ENCODE data around the gene ATP2A2. TPM values are rescaled to one million over a fixed set of nuclear protein-coding genes. Genes with fewer than 3 reads are reported as not detected.

The ATP2A2 gene
- polyA plus RNA-seq, 1 experiment: 139 TPM

DNA sequence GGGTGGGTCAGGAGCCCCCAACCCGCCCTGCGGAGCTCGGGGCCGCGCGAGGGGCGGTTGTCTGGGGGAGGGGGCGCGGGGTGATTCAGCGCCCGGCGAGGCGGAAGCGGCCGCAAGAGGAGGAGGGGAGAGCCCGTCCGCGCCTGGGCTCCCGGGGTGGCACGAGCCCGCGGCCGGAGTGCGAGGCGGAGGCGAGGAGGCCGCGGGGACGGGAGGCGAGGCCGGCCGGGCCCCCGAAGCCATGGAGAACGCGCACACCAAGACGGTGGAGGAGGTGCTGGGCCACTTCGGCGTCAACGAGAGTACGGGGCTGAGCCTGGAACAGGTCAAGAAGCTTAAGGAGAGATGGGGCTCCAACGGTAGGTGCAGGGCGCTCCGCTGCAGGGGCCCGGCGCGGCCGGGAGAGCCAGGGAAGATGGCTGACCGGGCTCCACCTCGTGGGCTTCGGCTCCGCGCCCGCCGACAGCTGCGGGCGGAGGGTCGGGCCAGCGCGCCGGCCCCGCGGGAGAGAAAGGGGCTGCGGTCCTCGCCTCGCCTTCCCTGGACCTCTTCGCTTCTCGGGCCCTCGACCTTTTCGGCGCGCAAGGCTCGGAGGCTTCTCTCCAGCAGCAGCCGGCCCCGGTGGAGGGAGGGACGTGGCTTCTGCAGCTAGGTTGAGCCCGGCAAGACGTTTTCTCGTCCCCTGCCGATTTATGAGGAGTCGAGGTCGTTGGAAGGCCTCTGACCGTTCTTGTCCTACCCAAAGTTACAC is 677 bp downstream of the ATP2A2 start:
- DNase-seq (ENCODE audit: low read depth, low spot score): no peak
- Histone ChIP-seq H3K4me3 (ENCODE audit: low read depth, low read length) (peak overlapping the region; percentile 90), H3K9me3 (ENCODE audit: control insufficient read depth, insufficient read depth, low read length) (no peaks in the 10 kb centered on the region), H3K27me3 (ENCODE audit: control insufficient read depth, insufficient read depth, low read length) (no peaks in the 10 kb centered on the region), H3K27ac (ENCODE audit: low read depth, low read length) (peak overlapping the region; percentile 69)
- POLR2A ChIA-PET: interaction anchor here (0.6 to 4.6 kb wide), 11 partner anchors 11 to 146 kb away, joined by 3 to 40 read pairs (median 3); no protein-coding TSS in a partner anchor
- CTCF ChIA-PET: interaction anchor here (1.1 to 1.8 kb wide), 2 partner anchors 58 to 150 kb away, joined by 4 to 6 read pairs; no protein-coding TSS in a partner anchor
- no peak for TF ChIP-seq CTCF (IDR thresholded peaks at IDR 0.05; ENCODE audit: low read depth, low read length)

DNA sequence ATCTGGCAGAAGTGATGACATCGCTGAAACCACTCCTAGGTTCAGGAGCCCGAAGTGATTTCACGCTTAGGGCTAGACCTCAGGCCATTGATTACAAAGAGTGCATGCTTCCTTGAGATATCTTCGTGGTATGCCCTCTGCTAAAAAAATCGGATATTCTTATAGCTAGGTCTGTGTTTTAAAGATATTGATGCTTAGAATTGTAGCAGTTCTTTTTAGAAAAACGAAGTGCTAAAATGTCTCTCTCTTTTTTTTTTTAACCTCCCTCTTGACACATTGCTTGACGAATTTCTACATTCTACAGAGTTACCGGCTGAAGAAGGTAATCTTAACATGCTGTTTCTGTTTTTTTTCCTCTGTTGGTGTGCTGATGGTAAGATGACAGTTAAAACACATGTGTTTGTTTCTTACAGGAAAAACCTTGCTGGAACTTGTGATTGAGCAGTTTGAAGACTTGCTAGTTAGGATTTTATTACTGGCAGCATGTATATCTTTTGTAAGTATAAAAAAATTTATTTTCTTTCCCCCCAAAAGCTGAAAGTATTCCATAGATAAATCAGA is 1.3 kb downstream of the ATP2A2 start:
- no peaks in the 10 kb centered on the region for H3K27me3 ChIP-seq (ENCODE audit: control insufficient read depth, insufficient read depth, low read length)
- peak overlapping the region; percentile 90 for H3K4me3 ChIP-seq (ENCODE audit: low read depth, low read length)
- H3K9me3 ChIP-seq (ENCODE audit: control insufficient read depth, insufficient read depth, low read length): no peaks in the 10 kb centered on the region
- CTCF ChIA-PET: interaction anchor here (0.6 to 1.1 kb wide), 2 partner anchors 149 to 228 kb away, joined by 3 to 4 read pairs; no protein-coding TSS in a partner anchor
- POLR2A ChIA-PET: interaction anchor here (0.6 to 4.6 kb wide), 9 partner anchors 12 to 147 kb away, joined by 3 to 40 read pairs (median 3); no protein-coding TSS in a partner anchor
- peak overlapping the region; percentile 32 for H3K27ac ChIP-seq (ENCODE audit: low read depth, low read length)
- TF ChIP-seq CTCF (IDR thresholded peaks at IDR 0.05; ENCODE audit: low read depth, low read length): no peak
- DNase-seq (ENCODE audit: low read depth, low spot score): no peak

- no peak for DNase-seq (ENCODE audit: low read depth, low spot score)
- no peak overlapping the region for H3K27ac ChIP-seq (ENCODE audit: low read depth, low read length)
Measured at GRCh38 chr12:110282956-110283817, 2.1 kb downstream of the ATP2A2 start.

GRCh38 chr12:110284597-110284996 is 3.5 kb downstream of the ATP2A2 start:
- CTCF ChIA-PET: interaction anchor here (1.5 kb wide), 1 partner anchor 60 kb away, joined by 5 read pairs; no protein-coding TSS in a partner anchor

More at GRCh38 chr12:110282956-110283817, 2.1 kb downstream of the ATP2A2 start:
- TF ChIP-seq CTCF (IDR thresholded peaks at IDR 0.05; ENCODE audit: low read depth, low read length): no peak
- ChIA-PET CTCF (interaction anchor here (0.6 kb wide), 1 partner anchor 228 kb away, joined by 3 read pairs; no protein-coding TSS in a partner anchor), POLR2A (interaction anchor here (0.6 to 4.6 kb wide), 3 partner anchors 13 to 98 kb away, joined by 3 to 40 read pairs (median 6); no protein-coding TSS in a partner anchor)
- no peaks in the 10 kb centered on the region for H3K9me3 ChIP-seq (ENCODE audit: control insufficient read depth, insufficient read depth, low read length)
- H3K27me3 ChIP-seq (ENCODE audit: control insufficient read depth, insufficient read depth, low read length): no peaks in the 10 kb centered on the region
- H3K4me3 ChIP-seq (ENCODE audit: low read depth, low read length): peak overlapping the region; percentile 90

More at GRCh38 chr12:110284597-110284996, 3.5 kb downstream of the ATP2A2 start:
- peak overlapping the region; percentile 90 for H3K4me3 ChIP-seq (ENCODE audit: low read depth, low read length)
- no peak for DNase-seq (ENCODE audit: low read depth, low spot score)
- no peak overlapping the region for H3K27ac ChIP-seq (ENCODE audit: low read depth, low read length)
- H3K9me3 ChIP-seq (ENCODE audit: control insufficient read depth, insufficient read depth, low read length): no peaks in the 10 kb centered on the region
- POLR2A ChIA-PET: interaction anchor here (0.5 to 0.7 kb wide), 4 partner anchors 13 to 187 kb away, joined by 3 to 6 read pairs (median 4); no protein-coding TSS in a partner anchor
- H3K27me3 ChIP-seq (ENCODE audit: control insufficient read depth, insufficient read depth, low read length): no peaks in the 10 kb centered on the region
- TF ChIP-seq CTCF (IDR thresholded peaks at IDR 0.05; ENCODE audit: low read depth, low read length): no peak
